Measurements from ENCODE around the gene SNX27. TPM values are rescaled to one million over a fixed set of nuclear protein-coding genes. Genes with fewer than 3 reads are reported as not detected.

SNX27 gene
- total RNA-seq, result 10 to 100 TPM; 25.5 to 59.0 (median 34.8) TPM
- long read RNA-seq, donor 1, full-length matches to known transcripts, result 9 of 21 reads
- long read RNA-seq, donor 1, partial matches to known transcripts, result 3 of 21 reads
- long read RNA-seq, donor 1, other reads (novel, unspliced or antisense), result 9 of 21 reads
- long read RNA-seq, donor 2, partial matches to known transcripts, result 0 of 8 reads
- long read RNA-seq, donor 2, other reads (novel, unspliced or antisense), result 8 of 8 reads

DNA sequence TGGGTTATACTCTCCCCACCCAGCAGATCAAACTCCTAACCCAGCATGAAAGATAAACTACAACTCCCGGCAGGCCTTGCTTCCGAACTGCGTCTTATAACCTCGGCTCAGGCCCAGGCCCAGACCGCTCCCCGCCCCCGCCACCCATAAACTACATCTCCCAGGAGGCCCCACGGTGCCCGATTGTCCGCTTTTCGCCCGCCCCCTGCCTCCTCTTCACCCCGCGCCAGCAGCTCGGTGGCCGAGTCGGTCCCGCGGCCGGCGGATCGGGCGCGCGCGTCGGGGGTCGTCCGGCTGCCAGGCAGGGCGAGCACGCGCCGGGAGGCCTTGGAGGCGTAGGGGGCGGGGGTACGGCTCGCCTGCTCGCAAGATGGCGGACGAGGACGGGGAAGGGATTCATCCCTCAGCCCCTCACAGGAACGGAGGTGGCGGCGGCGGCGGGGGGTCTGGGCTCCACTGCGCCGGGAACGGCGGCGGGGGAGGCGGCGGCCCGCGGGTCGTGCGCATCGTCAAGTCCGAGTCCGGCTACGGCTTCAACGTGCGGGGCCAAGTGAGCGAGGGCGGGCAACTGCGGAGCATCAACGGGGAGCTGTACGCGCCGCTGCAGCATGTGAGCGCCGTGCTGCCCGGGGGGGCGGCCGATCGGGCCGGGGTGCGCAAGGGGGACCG is at the start of gene SNX27:
Gene SNX27 (plus strand): TSS at position 219 of the 669 bp plus-strand sequence. CDS start 152 bp downstream, at position 371.
- Histone ChIP-seq H3K9me3 (no peaks in the 10 kb centered on the region), H3K4me1 (ENCODE audit: low read depth) (no peaks in the 10 kb centered on the region), H3K36me3 (ENCODE audit: low read depth) (no peaks in the 10 kb centered on the region), H3K4me3 (peak within 1 kb of the TSS; percentile 94)
- peak; percentile 91 to 97 (median 94) for DNase-seq
- intact Hi-C loops (cut with DNase I, micrococcal nuclease), result no loop called here
- peak; percentile 96 for ATAC-seq
- TF ChIP-seq, protein P1, sequence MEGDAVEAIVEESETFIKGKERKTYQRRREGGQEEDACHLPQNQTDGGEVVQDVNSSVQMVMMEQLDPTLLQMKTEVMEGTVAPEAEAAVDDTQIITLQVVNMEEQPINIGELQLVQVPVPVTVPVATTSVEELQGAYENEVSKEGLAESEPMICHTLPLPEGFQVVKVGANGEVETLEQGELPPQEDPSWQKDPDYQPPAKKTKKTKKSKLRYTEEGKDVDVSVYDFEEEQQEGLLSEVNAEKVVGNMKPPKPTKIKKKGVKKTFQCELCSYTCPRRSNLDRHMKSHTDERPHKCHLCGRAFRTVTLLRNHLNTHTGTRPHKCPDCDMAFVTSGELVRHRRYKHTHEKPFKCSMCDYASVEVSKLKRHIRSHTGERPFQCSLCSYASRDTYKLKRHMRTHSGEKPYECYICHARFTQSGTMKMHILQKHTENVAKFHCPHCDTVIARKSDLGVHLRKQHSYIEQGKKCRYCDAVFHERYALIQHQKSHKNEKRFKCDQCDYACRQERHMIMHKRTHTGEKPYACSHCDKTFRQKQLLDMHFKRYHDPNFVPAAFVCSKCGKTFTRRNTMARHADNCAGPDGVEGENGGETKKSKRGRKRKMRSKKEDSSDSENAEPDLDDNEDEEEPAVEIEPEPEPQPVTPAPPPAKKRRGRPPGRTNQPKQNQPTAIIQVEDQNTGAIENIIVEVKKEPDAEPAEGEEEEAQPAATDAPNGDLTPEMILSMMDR (IDR thresholded peaks at IDR 0.05), result no peak

DNA sequence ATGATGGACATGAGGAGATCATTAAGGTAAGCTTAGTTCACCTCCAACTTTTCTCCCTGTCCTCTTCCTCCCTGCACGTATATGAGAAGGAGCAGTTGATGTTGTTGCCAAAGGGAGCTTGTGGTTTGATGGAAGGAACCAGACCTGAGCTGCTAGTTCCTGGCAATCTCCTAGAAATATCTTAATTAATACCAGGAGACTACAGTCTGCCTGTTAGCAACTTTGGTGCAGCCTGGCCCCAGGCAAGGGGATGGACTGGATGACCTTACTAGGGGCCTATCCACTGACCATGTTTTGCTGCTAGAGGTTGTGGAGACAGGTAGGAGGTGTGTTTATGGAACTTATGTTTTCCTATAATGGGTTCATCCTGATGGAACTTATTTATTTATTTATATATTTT is 49.2 kb upstream of the SNX27 start:
- intact Hi-C loops (cut with DNase I, micrococcal nuclease), result no loop called here
- TF ChIP-seq, protein P1 (IDR thresholded peaks at IDR 0.05), result no peak

DNA sequence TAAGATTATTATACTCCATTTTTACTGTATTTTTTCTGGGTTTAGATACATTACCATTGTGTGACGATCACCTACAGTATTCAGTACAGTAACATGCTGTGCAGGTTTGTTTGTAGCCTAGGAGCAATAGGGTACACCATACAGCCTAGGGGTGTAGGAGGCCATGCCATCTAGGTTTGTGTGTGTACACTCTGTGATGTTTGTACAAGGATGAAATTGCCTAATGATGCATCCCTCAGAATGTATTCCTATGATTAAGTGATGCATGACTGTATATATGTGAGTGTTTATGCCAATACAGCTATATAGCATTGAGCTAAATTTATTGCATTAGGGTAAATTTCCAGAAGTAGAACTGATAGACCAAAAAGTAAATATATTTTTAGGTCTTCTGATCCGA is 48.5 kb upstream of the SNX27 start:
- intact Hi-C loops (cut with DNase I, micrococcal nuclease), result no loop called here
- Histone ChIP-seq H3K36me3 (ENCODE audit: low read depth) (no peaks in the 10 kb centered on the region), H3K9me3 (no peaks in the 10 kb centered on the region), H3K4me1 (ENCODE audit: low read depth) (peaks cover 2% of the 10 kb centered on the region), H3K4me3 (no peak overlapping the region)
- no peak for ATAC-seq
- DNase-seq, result no peak
- TF ChIP-seq, protein P1 (IDR thresholded peaks at IDR 0.05), result no peak

More for the DNA sequence above, 49.2 kb upstream of the SNX27 start:
- H3K36me3 ChIP-seq (ENCODE audit: low read depth), result no peaks in the 10 kb centered on the region
- no peaks in the 10 kb centered on the region for H3K9me3 ChIP-seq
- no peak for DNase-seq
- H3K4me1 ChIP-seq (ENCODE audit: low read depth), result no peaks in the 10 kb centered on the region
- H3K4me3 ChIP-seq, result no peak overlapping the region
- ATAC-seq, result no peak

DNA sequence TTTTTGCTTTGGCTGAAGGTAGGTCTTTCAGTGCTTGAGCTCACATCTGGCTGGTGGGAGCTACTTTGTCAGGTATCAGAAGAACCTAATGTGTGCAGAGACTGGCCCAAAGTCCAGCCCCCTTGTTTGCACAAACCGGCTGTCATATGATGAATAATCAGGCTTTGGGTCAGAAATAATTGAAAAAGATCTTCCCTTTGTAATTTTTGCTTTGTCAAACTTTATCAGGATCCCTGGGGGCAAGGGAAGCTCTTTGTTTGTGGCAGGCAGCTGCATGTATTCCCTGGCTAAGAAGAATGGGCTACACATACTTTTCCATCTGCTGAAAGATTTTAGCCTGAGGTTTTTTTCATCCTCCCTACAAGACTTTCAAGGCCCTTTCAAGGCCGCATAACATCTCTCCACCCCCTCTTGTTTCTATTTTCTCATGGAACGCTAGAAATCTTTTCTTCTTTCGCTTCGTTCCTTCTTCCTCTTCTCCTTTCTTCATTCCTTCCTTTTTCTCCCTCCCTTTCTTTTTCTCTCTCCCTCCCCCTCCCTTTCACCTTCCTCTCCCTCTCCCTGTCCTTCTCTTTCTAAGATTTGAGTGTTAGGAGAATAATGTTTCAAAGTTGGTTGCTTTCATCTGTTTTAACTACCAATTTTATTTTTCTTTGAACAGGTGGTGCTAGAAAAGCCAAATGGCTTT is 46.2 kb upstream of the SNX27 start:
- ATAC-seq (no peak), DNase-seq (no peak)
- H3K36me3 ChIP-seq (ENCODE audit: low read depth), result no peaks in the 10 kb centered on the region
- peaks cover 22% of the 10 kb centered on the region for H3K4me1 ChIP-seq (ENCODE audit: low read depth)
- intact Hi-C loops (cut with DNase I, micrococcal nuclease), result no loop called here
- no peaks in the 10 kb centered on the region for H3K9me3 ChIP-seq
- TF ChIP-seq, protein P1 (IDR thresholded peaks at IDR 0.05), result no peak
- H3K4me3 ChIP-seq, result no peak overlapping the region

DNA sequence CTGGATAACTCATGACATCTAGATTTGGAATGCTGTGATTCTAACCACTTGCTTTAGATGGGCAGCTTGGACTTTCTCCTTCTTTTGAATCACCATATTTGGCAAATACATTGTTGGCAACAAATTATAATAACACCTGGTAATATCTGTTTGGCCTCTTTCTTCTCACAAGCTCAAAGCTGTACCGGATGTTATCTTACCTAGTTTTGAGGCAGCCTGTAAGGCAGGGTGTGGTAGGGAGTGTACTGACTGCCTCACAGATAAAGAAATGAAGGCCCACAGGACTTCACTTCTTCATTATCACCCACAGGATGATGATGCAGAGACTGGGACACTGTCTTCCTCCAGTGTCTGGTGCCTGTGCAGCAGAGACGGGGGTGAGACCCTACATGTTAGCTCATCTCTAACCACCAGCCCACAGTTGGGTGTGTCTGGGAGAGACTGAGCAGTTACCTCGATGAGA is 43.2 kb upstream of the SNX27 start:
- Histone ChIP-seq H3K36me3 (ENCODE audit: low read depth) (no peaks in the 10 kb centered on the region), H3K4me3 (no peak overlapping the region), H3K4me1 (ENCODE audit: low read depth) (peaks cover 22% of the 10 kb centered on the region), H3K9me3 (no peaks in the 10 kb centered on the region)
- ATAC-seq (peak; percentile 76), DNase-seq (peak in 1 of 3 donors; percentile 30)
- intact Hi-C loops (cut with DNase I, micrococcal nuclease), result no loop called here
- TF ChIP-seq, protein P1 (IDR thresholded peaks at IDR 0.05), result no peak
